Stimulated activated CD4-positive, alpha-beta T cell treated with anti-CD3 and anti-CD28 coated beads, Interleukin-4, amount 100 ng/mL, for 24 hours (primary cell): ENCODE results near the gene BMX.

ENCODE experiments used
- DNase-seq: peaks from one replicate; pipeline ENCODE4 v3.0.0-alpha.2; 2020

Gene BMX

GRCh38 chrX:15500497-15500966 lies at the start of gene BMX:
Gene BMX, plus strand, starts transcription at chrX:15500807. Its CDS starts 7,547 bp downstream, at chrX:15508354.
- no peak for DNase-seq

GRCh38 chrX:15451913-15452312 lies 48.7 kb upstream of the BMX start:
- DNase-seq: no peak

GRCh38 chrX:15464704-15465103 lies 35.9 kb upstream of the BMX start:
- no peak for DNase-seq

DNA sequence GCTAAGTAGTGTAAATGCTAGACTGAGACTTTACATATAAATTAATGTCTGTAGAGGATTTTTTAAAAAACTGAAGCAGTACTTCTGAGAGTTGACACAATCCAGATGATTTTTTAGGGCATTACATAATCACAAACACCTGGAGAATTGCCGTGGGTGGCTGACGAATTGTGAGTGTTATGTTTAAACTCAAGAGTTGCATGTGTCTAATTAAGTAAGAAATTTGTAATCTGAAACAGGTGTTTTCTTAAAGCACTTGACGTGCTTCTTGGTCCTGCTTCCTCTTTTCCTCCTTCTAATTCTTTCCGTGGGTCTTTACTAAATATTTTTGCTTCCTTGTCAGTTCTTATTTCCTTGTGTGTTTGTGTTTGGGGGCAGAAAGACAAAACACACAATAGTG lies 35.3 kb upstream of the BMX start:
- DNase-seq: no peak

GRCh38 chrX:15465896-15466651 lies 34.5 kb upstream of the BMX start:
- no peak for DNase-seq

DNA sequence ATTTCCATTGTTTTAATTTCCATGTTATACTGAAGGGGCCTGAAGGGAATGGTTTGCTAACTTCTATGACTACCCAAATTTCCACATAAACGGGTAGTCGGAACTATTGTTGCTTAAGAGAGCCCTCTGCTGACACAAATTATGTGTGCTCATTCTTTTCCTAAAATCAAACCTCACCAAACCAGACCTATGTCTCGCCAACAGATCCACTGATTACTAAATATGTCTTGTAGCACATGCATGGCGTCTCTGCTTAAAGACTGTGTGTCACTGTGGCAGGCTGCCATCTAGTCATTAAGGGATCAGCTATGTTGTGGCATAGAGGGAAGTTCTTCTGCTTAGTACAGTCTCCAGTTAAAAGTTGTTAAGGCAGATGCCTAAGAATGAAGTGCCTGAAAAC lies 32.6 kb upstream of the BMX start:
- no peak for DNase-seq

DNA sequence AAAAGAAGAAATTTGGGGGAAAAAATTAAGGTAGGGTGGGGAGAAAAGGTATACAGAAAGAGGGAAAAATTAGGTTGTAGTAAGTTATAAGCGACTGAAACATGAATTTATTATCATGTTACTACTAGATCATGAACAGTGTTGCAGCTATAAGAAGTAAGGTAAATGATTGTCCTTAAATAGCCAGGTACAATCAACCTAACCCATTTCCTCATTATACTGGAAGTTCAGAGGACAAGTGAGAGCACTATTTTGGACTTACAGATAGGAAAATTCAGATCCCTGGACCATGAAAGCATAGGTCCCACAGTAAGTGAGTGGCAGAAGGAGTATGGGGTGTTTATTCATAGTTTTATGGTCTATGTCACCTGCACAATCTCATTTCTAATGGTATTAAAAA lies 31.0 kb upstream of the BMX start:
- DNase-seq: no peak

DNA sequence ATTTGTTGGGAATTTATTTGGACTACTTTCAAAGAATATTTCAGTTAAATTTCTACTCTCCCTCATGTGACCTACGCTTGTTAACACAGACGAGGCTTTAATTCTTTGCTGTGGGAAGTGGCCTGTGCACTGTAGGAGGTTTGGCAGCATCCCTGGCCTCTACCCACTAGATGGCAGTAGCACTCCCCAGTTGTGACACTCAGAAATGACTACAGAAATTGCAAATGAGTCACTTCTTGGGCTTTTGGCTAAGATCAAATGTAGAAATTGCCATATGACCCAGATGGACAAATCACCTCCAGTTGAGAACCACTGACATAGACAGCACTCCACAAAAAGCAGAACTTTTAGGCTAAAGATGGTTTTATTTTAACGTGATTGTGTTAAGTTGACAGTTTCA lies 29.6 kb upstream of the BMX start:
- peak; percentile 55 for DNase-seq

DNA sequence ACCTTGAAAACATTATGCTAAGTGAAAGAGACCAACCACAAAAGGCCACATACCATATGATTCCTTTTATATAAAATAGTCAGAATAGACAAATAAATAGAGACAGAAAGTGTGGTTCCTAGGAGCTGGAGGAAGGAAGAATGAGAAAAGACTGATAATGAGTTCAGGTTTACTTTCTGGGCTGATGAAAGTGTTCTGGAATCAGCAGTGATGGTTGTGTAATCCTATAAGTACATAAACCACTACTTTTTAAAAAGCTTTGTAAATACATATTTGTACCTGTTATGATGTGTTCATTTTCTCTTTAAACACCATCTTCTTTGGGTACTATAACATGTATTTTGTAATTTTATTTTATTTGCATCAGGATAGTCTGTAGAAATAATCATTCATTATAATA lies 28.1 kb upstream of the BMX start:
- no peak for DNase-seq

- DNase-seq: no peak
Measured at GRCh38 chrX:15474028-15474427, 26.6 kb upstream of the BMX start.

GRCh38 chrX:15475021-15475420 lies 25.6 kb upstream of the BMX start:
- no peak for DNase-seq

- no peak for DNase-seq
Measured at GRCh38 chrX:15475486-15475885, 25.1 kb upstream of the BMX start.

DNA sequence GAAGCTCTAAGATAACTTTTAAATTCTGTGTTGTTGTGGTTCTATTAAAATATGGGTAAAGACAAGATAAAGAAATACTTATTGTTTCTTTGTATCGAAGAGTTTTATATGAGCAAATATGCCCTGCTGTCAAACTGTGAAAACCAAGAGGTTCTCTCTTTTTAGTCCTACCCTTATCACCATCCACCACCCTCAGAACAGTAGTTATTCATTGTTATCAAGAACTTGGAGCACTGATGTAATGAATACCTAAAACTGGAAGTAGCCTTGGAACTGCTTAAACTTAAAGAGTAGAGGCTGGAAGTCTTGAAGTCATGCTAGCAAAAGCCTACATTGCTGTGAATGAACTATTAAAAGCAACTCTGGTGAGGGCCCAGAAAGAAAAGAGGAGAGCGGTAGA lies 16.7 kb upstream of the BMX start:
- no peak for DNase-seq

DNA sequence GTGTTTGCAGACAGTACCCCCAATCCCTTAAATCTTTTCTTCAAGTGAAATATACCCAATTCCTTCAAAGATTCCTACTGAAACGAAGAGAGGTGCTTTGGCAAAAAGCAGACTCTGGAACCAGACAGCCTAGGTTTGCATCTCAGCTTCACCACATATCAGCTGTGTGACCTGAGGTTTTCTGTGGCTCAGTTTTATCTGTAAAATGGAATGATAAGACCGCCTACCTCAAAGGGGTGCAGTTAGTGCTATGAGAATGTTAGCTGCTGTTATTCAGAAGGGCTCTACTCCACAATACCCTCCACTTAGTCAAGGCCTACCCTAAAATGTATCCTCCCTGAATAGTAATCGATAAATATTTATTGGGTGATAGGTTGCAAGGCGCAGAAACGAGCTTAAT lies 8.1 kb upstream of the BMX start:
- no peak for DNase-seq

- peak; percentile 58 for DNase-seq
Measured at GRCh38 chrX:15493118-15493962, 7.3 kb upstream of the BMX start, which contains the start of gene PIR. Gene PIR, minus strand, starts transcription at chrX:15493333. Its CDS starts 2,076 bp downstream, at chrX:15491257.

DNA sequence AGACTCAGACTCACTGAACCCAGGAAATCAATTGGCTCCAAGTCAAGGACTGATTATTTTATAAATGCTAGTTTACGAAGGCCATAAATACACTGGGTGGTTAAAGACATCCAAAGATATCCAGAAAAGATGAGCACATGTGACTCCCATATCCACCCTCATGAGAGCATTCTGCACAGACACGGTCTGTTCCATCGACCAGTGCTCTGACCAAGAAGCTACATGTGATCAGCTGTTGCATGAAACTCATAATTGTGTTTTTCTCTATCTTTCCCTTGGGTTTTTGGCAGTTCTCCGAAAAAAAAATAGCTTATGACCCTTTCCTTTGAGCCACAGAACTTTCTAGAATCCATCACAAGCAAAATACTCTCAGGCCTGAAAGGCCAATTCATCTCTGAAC lies 4.8 kb upstream of the BMX start:
- DNase-seq: no peak

GRCh38 chrX:15496824-15497223 lies 3.8 kb upstream of the BMX start:
- DNase-seq: no peak

DNA sequence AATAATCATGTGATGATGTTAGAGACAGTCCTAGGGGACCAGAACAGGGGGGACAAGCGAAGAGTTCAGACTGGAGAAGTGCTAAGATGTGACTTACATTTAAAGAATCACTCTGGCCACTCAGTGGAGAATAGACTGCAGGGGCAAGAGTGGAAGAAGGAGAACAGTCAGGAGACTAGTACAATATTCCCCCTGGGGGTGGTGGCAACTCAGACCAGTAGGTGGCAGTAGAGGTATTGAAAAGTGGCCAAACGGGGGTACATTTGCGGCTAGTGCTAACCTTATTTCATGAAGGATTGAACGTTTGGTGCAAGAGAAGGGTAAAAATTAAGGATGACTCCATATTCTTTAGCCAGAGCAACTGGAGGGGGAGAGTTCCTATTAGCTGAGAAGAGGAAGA lies 2.7 kb upstream of the BMX start:
- DNase-seq: peak; percentile 48

GRCh38 chrX:15498741-15499140 lies 1.9 kb upstream of the BMX start:
- no peak for DNase-seq

GRCh38 chrX:15499976-15500375 lies 631 bp upstream of the BMX start:
- no peak for DNase-seq

- DNase-seq: no peak
Measured at GRCh38 chrX:15501506-15501905, 899 bp downstream of the BMX start.

DNA sequence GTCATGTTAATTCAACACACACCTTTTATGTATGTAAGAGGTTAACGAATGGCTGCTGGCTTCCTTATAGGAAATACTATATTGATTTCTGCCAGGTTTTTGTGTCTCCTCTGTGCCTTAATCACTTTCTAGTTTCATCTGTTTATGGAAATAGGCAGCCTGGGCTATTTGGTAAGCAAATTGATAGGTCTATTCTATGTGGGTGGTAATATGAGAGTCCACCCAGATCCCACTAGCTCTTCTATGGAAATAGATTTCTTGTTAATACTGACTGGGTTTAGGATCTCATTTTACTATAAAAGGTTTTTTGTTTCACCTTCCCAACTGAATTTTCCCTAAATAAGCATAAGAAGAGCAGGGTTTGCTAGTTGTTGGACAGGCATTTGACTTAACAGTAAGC lies 4.1 kb downstream of the BMX start:
- DNase-seq: no peak

DNA sequence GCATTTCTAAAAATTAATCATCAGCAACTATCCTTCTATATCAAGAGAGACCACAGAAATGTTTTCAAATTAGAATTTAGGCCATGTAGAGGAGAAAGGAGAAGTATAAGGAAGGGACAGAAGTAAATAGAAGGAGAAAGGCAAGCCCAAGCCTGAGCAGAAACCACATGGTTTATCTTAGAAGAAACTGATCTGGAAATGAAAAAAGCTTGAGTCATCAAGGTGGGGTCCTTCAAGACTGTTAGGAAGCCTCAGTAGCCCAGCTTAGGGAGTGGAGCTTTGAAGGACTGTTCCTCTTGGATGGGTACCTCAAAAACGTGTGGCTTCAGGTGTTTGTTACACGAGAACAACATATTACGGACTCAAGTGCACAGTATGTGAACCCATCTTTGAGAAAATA lies 4.5 kb downstream of the BMX start:
- DNase-seq: no peak

- DNase-seq: no peak
Measured at GRCh38 chrX:15507005-15507404, 6.4 kb downstream of the BMX start.
